Central memory CD8-positive, alpha-beta T cell (primary cell): Measurements from ENCODE around the gene RAD51B.
A peak's percentile ranks its signal among the peaks of the same experiment; 100 is the strongest.

Experiments
- ATAC-seq: fragments of 150-1000 bp; cut with Tn5 transposase; replicated peaks from 2 replicates; pipeline ENCODE4 v1.10.0; 2022; ENCODE audit warnings: mild to moderate bottlenecking, moderate FRiP score, moderate number of reproducible peaks; ENCODE audit not compliant: poor library complexity, severe bottlenecking; ENCODE audit errors: extremely low read depth
- DNase-seq, 2 donors: peaks; one replicate each; pipeline ENCODE4 v3.0.0; 2021; ENCODE audit warnings: low spot score in 2 of 2
- H3K27ac Mint-ChIP-seq: one replicate; pipeline ENCODE4 v1.8.0; 2022; ENCODE audit warnings: low read depth, mild to moderate bottlenecking, moderate library complexity, mixed read lengths
- H3K27me3 Mint-ChIP-seq: one replicate; pipeline ENCODE4 v1.8.0; 2022; ENCODE audit warnings: mixed read lengths
- H3K36me3 Mint-ChIP-seq: one replicate; pipeline ENCODE4 v1.8.0; 2022; ENCODE audit warnings: mild to moderate bottlenecking, moderate library complexity, mixed read lengths; ENCODE audit not compliant: insufficient read depth
- H3K4me1 Mint-ChIP-seq: one replicate; pipeline ENCODE4 v1.8.0; 2022; ENCODE audit warnings: mixed read lengths
- H3K4me3 Mint-ChIP-seq: one replicate; pipeline ENCODE4 v1.8.0; 2022; ENCODE audit warnings: mild to moderate bottlenecking, moderate library complexity, mixed read lengths
- H3K9me3 Mint-ChIP-seq: one replicate; pipeline ENCODE4 v1.8.0; 2022; ENCODE audit warnings: mixed read lengths

Gene RAD51B

DNA sequence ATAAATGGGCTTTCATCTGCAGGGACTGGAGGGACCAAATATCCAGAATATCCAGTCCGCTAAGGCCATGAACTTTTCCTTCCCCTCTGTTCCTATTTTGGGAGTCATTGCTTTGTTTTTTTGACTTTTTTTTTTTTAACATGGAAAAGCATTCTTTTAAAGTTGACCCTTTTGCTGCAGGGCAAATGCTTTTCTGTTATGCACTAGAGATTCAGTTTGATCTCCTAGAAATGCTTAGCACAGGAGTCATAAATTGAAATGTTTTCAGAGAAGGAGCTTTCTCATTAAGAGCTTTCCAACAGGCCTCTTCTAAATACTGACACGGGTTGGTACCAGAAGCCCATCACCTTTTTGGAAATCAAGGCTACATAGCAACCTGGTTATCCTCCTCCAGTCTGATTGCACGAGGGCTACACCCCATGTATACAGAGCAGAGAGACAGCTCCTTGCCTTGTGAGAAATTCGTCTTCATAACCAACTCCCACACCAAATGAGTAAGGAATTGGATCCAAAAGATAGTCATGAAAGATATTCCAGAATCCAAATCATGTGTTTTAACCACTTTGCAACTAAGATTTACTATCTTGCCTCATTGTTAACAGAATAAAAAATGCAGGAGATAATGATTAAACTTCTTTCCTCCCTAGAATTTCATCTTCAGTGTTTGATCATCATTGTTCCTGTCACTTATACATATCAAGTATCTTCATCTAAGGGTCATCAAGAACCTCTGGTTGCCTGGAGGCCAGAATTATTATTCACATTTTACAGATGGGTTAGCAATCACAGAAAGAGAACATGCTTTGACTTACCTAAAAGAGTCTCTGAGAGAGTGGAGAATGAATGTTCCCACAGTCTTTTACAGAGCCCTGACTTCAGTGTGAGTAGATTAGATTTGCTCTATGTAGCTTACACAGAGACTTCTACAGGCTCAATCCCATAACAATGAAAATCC is 583.9 kb downstream of the RAD51B start:
- no peak overlapping the region for H3K4me3 Mint-ChIP-seq
- H3K27me3 Mint-ChIP-seq, result no peaks in the 10 kb centered on the region
- no peak overlapping the region for H3K27ac Mint-ChIP-seq
- no peaks in the 10 kb centered on the region for H3K9me3 Mint-ChIP-seq
- peaks cover 28% of the 10 kb centered on the region for H3K4me1 Mint-ChIP-seq
- no peak for ATAC-seq
- DNase-seq, result no peak
- no peaks in the 10 kb centered on the region for H3K36me3 Mint-ChIP-seq

GRCh38 chr14:68404146-68404527 is 584.6 kb downstream of the RAD51B start:
- DNase-seq (no peak), ATAC-seq (no peak)
- H3K4me1 Mint-ChIP-seq, result peaks cover 34% of the 10 kb centered on the region
- H3K4me3 Mint-ChIP-seq, result no peak overlapping the region
- no peaks in the 10 kb centered on the region for H3K27me3 Mint-ChIP-seq
- H3K27ac Mint-ChIP-seq, result no peak overlapping the region
- no peaks in the 10 kb centered on the region for H3K36me3 Mint-ChIP-seq
- no peaks in the 10 kb centered on the region for H3K9me3 Mint-ChIP-seq

GRCh38 chr14:68404652-68405183 is 585.1 kb downstream of the RAD51B start:
- no peak for DNase-seq
- peaks cover 39% of the 10 kb centered on the region for H3K4me1 Mint-ChIP-seq
- H3K4me3 Mint-ChIP-seq, result no peak overlapping the region
- no peak for ATAC-seq
- H3K27ac Mint-ChIP-seq, result no peak overlapping the region
- no peaks in the 10 kb centered on the region for H3K36me3 Mint-ChIP-seq
- no peaks in the 10 kb centered on the region for H3K27me3 Mint-ChIP-seq
- no peaks in the 10 kb centered on the region for H3K9me3 Mint-ChIP-seq

- Mint-ChIP-seq H3K27me3 (no peaks in the 10 kb centered on the region), H3K4me1 (peaks cover 39% of the 10 kb centered on the region), H3K27ac (no peak overlapping the region), H3K36me3 (no peaks in the 10 kb centered on the region), H3K9me3 (no peaks in the 10 kb centered on the region), H3K4me3 (no peak overlapping the region)
- ATAC-seq (no peak), DNase-seq (no peak)
These were observed 586.4 kb downstream of the RAD51B start for GRCh38 chr14:68405961-68406360.

GRCh38 chr14:68407285-68407684 is 587.7 kb downstream of the RAD51B start:
- H3K4me3 Mint-ChIP-seq, result no peak overlapping the region
- DNase-seq (no peak), ATAC-seq (no peak)
- H3K4me1 Mint-ChIP-seq, result peaks cover 34% of the 10 kb centered on the region
- H3K27ac Mint-ChIP-seq, result no peak overlapping the region
- peaks cover 2% of the 10 kb centered on the region for H3K36me3 Mint-ChIP-seq
- H3K27me3 Mint-ChIP-seq, result no peaks in the 10 kb centered on the region
- H3K9me3 Mint-ChIP-seq, result no peaks in the 10 kb centered on the region

- Mint-ChIP-seq H3K4me1 (peaks cover 34% of the 10 kb centered on the region), H3K27ac (no peak overlapping the region), H3K9me3 (no peaks in the 10 kb centered on the region), H3K27me3 (no peaks in the 10 kb centered on the region), H3K4me3 (no peak overlapping the region), H3K36me3 (peaks cover 2% of the 10 kb centered on the region)
- ATAC-seq (no peak), DNase-seq (no peak)
These were observed 588.2 kb downstream of the RAD51B start for GRCh38 chr14:68407825-68408224.

DNA sequence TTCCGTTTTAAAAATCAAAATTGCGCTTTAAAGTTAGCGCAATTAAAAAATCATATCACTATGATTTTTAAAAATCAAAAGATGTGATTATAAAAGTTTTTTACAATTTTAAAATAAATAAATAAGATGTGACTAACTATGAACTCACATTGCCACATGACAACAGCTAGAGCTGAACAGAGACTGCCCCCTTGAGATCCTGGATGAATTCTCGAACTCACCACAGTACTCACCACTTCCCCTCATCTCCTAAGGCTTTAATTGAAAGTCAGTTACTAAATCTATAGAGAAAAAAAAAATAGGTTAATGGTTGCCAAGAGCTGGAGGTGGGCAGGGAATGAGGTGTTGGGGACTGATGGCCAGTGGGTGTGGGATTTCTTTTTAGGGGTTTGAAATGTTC is 589.1 kb downstream of the RAD51B start:
- no peak for ATAC-seq
- Mint-ChIP-seq H3K4me1 (peaks cover 34% of the 10 kb centered on the region), H3K36me3 (peaks cover 2% of the 10 kb centered on the region), H3K4me3 (no peak overlapping the region), H3K9me3 (no peaks in the 10 kb centered on the region), H3K27me3 (no peaks in the 10 kb centered on the region), H3K27ac (peak overlapping the region; percentile 75)
- no peak for DNase-seq

GRCh38 chr14:68409387-68409786 is 589.8 kb downstream of the RAD51B start:
- Mint-ChIP-seq H3K4me3 (no peak overlapping the region), H3K9me3 (no peaks in the 10 kb centered on the region), H3K4me1 (peaks cover 28% of the 10 kb centered on the region), H3K27ac (peak overlapping the region; percentile 75), H3K36me3 (peaks cover 2% of the 10 kb centered on the region), H3K27me3 (no peaks in the 10 kb centered on the region)
- no peak for DNase-seq
- ATAC-seq, result no peak

GRCh38 chr14:68412505-68413465 is 593.2 kb downstream of the RAD51B start:
- peaks cover 2% of the 10 kb centered on the region for H3K36me3 Mint-ChIP-seq

GRCh38 chr14:68413509-68413908 is 593.9 kb downstream of the RAD51B start:
- Mint-ChIP-seq H3K4me1 (peaks cover 11% of the 10 kb centered on the region), H3K9me3 (no peaks in the 10 kb centered on the region), H3K27ac (no peak overlapping the region), H3K27me3 (no peaks in the 10 kb centered on the region), H3K4me3 (no peak overlapping the region), H3K36me3 (peaks cover 2% of the 10 kb centered on the region)
- DNase-seq, result no peak
- no peak for ATAC-seq

More at GRCh38 chr14:68412505-68413465, 593.2 kb downstream of the RAD51B start:
- H3K4me3 Mint-ChIP-seq, result no peak overlapping the region
- ATAC-seq (no peak), DNase-seq (no peak)
- H3K27ac Mint-ChIP-seq, result no peak overlapping the region
- H3K9me3 Mint-ChIP-seq, result no peaks in the 10 kb centered on the region
- no peaks in the 10 kb centered on the region for H3K27me3 Mint-ChIP-seq
- peaks cover 17% of the 10 kb centered on the region for H3K4me1 Mint-ChIP-seq

- no peak for DNase-seq
- peaks cover 2% of the 10 kb centered on the region for H3K36me3 Mint-ChIP-seq
- no peak overlapping the region for H3K4me3 Mint-ChIP-seq
- H3K9me3 Mint-ChIP-seq, result no peaks in the 10 kb centered on the region
- H3K27ac Mint-ChIP-seq, result no peak overlapping the region
- H3K4me1 Mint-ChIP-seq, result peaks cover 5% of the 10 kb centered on the region
- H3K27me3 Mint-ChIP-seq, result no peaks in the 10 kb centered on the region
- no peak for ATAC-seq
These were observed 594.5 kb downstream of the RAD51B start for GRCh38 chr14:68414121-68414520.

GRCh38 chr14:68416171-68416570 is 596.6 kb downstream of the RAD51B start:
- Mint-ChIP-seq H3K36me3 (peaks cover 3% of the 10 kb centered on the region), H3K4me1 (peaks cover 6% of the 10 kb centered on the region), H3K9me3 (no peaks in the 10 kb centered on the region), H3K27ac (no peak overlapping the region), H3K4me3 (no peak overlapping the region), H3K27me3 (no peaks in the 10 kb centered on the region)
- no peak for ATAC-seq
- no peak for DNase-seq
